Measurements from ENCODE around the gene SERPINB1. TPM values are rescaled to one million over a fixed set of nuclear protein-coding genes. Genes with fewer than 3 reads are reported as not detected.

Gene SERPINB1
- total and polyA plus RNA-seq, 9 of the 15 experiments (the other 6 are each of a cell fraction or from before 2014, with no cell fraction given): 33.9 to 108 (median 63.8) TPM

DNA sequence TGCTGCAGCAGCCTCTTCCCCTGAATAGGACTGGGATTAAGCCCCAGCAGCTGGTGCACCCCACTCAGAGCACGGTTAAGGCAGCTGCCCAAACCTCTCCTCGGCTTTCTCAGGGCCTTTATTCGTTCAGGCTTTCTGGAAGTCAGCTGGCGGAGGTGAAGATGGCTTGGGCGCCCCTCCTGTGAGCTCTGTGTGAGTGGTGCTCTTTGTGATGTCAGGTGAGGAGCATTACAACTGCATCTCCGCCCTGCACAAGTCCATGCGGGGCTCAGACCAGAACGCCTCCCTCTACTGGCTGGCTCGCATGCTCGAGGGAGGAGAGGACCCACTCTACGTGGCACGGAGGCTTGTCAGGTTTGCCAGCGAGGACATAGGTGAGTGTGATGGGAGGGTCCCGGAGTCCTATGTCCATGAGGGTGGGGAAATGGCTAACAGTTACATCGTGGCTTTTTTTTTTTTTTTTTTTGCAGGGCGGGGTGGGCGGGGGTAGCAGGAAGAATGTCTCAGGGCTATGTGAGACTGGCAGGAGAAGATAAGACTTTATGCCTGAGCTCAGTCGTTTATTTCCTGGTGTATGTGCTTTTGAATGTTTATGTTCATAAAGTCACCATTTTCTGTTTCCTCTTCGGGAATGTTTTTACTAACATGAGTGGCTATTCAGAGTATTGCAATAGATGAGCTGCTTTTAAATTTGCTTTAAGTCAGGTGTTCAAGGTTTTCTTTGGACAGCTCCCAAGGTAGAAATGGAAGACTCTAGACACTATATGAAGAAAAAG lies 58.3 kb downstream of the SERPINB1 start (continued):
- TF ChIP-seq ETV5 (CRISPR knock-in tag; IDR thresholded peaks at IDR 0.05; ENCODE audit: low read depth): no peak
- TF ChIP-seq CEBPB (tag; IDR thresholded peaks at IDR 0.05): no peak
- no peak for TF ChIP-seq ZNF778 (CRISPR knock-in tag; IDR thresholded peaks at IDR 0.05)
- no peak for TF ChIP-seq ZNF644 (tag; IDR thresholded peaks at IDR 0.05; ENCODE audit: low read depth)
- no peak for TF ChIP-seq ZBTB8A (IDR thresholded peaks at IDR 0.05; ENCODE audit: partially characterized antibody)
- TF ChIP-seq, protein P1, sequence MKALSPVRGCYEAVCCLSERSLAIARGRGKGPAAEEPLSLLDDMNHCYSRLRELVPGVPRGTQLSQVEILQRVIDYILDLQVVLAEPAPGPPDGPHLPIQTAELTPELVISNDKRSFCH (CRISPR knock-in tag; IDR thresholded peaks at IDR 0.05): no peak
- TF ChIP-seq, protein P1 (tag; IDR thresholded peaks at IDR 0.05): peak; percentile 55; the same call in 1 of the 2 replicates
- TF ChIP-seq BCOR (IDR thresholded peaks at IDR 0.05): no peak
- peak; percentile 38; the same call in 1 of the 2 replicates for TF ChIP-seq L3MBTL2 (IDR thresholded peaks at IDR 0.05)
- TF ChIP-seq RBM39 (optimal IDR thresholded peaks at IDR 0.05; ENCODE audit: low read depth, low read length): peak; percentile 27
- peak in 1 of 2 experiments; percentile 56; a peak in 2 of 4 replicates for TF ChIP-seq RCOR1 (IDR thresholded peaks at IDR 0.05; ENCODE audit: borderline replicate concordance in 1 of 2, low read depth in 2 of 2, low read length in 2 of 2)
- no peak for TF ChIP-seq GABPB2 (CRISPR knock-in tag; conservative IDR thresholded peaks at IDR 0.05)
- TF ChIP-seq ZNF354B (CRISPR knock-in tag; IDR thresholded peaks at IDR 0.05): no peak
- peak; percentile 41; the same call in 1 of the 2 replicates for TF ChIP-seq CBFA2T3 (IDR thresholded peaks at IDR 0.05)
- TF ChIP-seq TAF7 (tag; IDR thresholded peaks at IDR 0.05): no peak
- TF ChIP-seq, protein P2, sequence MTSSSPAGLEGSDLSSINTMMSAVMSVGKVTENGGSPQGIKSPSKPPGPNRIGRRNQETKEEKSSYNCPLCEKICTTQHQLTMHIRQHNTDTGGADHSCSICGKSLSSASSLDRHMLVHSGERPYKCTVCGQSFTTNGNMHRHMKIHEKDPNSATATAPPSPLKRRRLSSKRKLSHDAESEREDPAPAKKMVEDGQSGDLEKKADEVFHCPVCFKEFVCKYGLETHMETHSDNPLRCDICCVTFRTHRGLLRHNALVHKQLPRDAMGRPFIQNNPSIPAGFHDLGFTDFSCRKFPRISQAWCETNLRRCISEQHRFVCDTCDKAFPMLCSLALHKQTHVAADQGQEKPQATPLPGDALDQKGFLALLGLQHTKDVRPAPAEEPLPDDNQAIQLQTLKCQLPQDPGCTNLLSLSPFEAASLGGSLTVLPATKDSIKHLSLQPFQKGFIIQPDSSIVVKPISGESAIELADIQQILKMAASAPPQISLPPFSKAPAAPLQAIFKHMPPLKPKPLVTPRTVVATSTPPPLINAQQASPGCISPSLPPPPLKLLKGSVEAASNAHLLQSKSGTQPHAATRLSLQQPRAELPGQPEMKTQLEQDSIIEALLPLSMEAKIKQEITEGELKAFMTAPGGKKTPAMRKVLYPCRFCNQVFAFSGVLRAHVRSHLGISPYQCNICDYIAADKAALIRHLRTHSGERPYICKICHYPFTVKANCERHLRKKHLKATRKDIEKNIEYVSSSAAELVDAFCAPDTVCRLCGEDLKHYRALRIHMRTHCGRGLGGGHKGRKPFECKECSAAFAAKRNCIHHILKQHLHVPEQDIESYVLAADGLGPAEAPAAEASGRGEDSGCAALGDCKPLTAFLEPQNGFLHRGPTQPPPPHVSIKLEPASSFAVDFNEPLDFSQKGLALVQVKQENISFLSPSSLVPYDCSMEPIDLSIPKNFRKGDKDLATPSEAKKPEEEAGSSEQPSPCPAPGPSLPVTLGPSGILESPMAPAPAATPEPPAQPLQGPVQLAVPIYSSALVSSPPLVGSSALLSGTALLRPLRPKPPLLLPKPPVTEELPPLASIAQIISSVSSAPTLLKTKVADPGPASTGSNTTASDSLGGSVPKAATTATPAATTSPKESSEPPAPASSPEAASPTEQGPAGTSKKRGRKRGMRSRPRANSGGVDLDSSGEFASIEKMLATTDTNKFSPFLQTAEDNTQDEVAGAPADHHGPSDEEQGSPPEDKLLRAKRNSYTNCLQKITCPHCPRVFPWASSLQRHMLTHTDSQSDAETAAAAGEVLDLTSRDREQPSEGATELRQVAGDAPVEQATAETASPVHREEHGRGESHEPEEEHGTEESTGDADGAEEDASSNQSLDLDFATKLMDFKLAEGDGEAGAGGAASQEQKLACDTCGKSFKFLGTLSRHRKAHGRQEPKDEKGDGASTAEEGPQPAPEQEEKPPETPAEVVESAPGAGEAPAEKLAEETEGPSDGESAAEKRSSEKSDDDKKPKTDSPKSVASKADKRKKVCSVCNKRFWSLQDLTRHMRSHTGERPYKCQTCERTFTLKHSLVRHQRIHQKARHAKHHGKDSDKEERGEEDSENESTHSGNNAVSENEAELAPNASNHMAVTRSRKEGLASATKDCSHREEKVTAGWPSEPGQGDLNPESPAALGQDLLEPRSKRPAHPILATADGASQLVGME (CRISPR knock-in tag; IDR thresholded peaks at IDR 0.05): no peak
- peak; percentile 82 for TF ChIP-seq DPF2 (IDR thresholded peaks at IDR 0.05)
- 0 out of 2 replicates have a peak, but pooled peaks have one; percentile 30 for TF ChIP-seq SMARCA4 (IDR thresholded peaks at IDR 0.05)
- no peak for TF ChIP-seq ZNF77 (CRISPR knock-in tag; IDR thresholded peaks at IDR 0.05)
- no peak for TF ChIP-seq NFE2L1 (tag; IDR thresholded peaks at IDR 0.05; ENCODE audit: borderline replicate concordance, low read depth)
- TF ChIP-seq HCFC1 (IDR thresholded peaks at IDR 0.05; ENCODE audit: low read depth, low read length): 0 out of 2 replicates have a peak, but pooled peaks have one; percentile 30
- TF ChIP-seq TAL1 (IDR thresholded peaks at IDR 0.05): peak; percentile 31; the same call in 1 of the 2 replicates
- peak in 1 of 3 experiments; percentile 9 for TF ChIP-seq YY1 (IDR thresholded peaks at IDR 0.05; ENCODE audit: borderline replicate concordance in 1 of 3, control insufficient read depth in 1 of 3, extremely low read depth in 1 of 3, insufficient read depth in 3 of 3, insufficient read length in 1 of 3, insufficient replicate concordance in 2 of 3, low read depth in 1 of 3, low read length in 2 of 3)
- no peak for TF ChIP-seq XRCC3 (IDR thresholded peaks at IDR 0.05)
- TF ChIP-seq PURB (CRISPR knock-in tag; IDR thresholded peaks at IDR 0.05; ENCODE audit: low read depth): no peak
